GM10266 (cell line): ENCODE measurements around the gene SH3TC1.

Experiments
- DNase-seq: peaks from one replicate; pipeline ENCODE4 v3.0.0; 2012; ENCODE audit errors: extremely low spot score
- CTCF ChIP-seq: IDR thresholded peaks from 2 replicates; pipeline ENCODE4 v1.5.1; 2012; ENCODE audit warnings: mild to moderate bottlenecking, low read depth; ENCODE audit not compliant: control insufficient read depth, insufficient read depth; ENCODE audit errors: missing control alignments

SH3TC1 gene

GRCh38 chr4:8194306-8195242 is 4.5 kb upstream of the SH3TC1 start:
- DNase-seq = no peak
- no peak for TF ChIP-seq CTCF

- DNase-seq = no peak
- no peak for TF ChIP-seq CTCF
These were observed 3.7 kb upstream of the SH3TC1 start for GRCh38 chr4:8195431-8195830.

GRCh38 chr4:8195841-8196458 is 3.1 kb upstream of the SH3TC1 start:
- no peak for DNase-seq
- TF ChIP-seq CTCF = no peak

GRCh38 chr4:8197521-8197920 is 1.6 kb upstream of the SH3TC1 start:
- no peak for DNase-seq
- no peak for TF ChIP-seq CTCF

GRCh38 chr4:8198206-8198905 is 734 bp upstream of the SH3TC1 start:
- no peak for TF ChIP-seq CTCF

GRCh38 chr4:8199594-8200301 is 658 bp downstream of the SH3TC1 start:
- peak; percentile 57 for DNase-seq
- no peak for TF ChIP-seq CTCF

More at GRCh38 chr4:8198206-8198905, 734 bp upstream of the SH3TC1 start:
- DNase-seq = no peak
